Kidney epithelial cell (primary cell): ENCODE results near the gene NDUFAB1. TPM values are rescaled to one million over a fixed set of nuclear protein-coding genes. Genes with fewer than 3 reads are reported as not detected.
"Not testable (repeated sequence)": the region's sequence is repeated elsewhere in the genome, so short reads cannot be mapped to it uniquely, and the experiment has no call there.

Experiments used
- DNase-seq: peaks from one replicate; pipeline ENCODE4 v3.0.0-alpha.2; 2010; ENCODE audit warnings: low read depth
- H3K27me3 ChIP-seq: 2 replicates; pipeline ENCODE4 v1.6.0; 2011; ENCODE audit warnings: low read length; ENCODE audit not compliant: control insufficient read depth, insufficient read depth
- H3K36me3 ChIP-seq: 2 replicates; pipeline ENCODE4 v1.5.1; 2011; ENCODE audit warnings: low read length; ENCODE audit not compliant: control insufficient read depth, insufficient read depth
- H3K4me3 ChIP-seq: 2 replicates; pipeline ENCODE4 v1.5.1; 2011; ENCODE audit warnings: low read depth, mild to moderate bottlenecking, control low read depth, low read length
- total RNA-seq: library from RNA; depleted of rRNA; stranded (reverse); fragments of >200 nt; gene quantifications from 2 replicates; pipeline ENCODE4 v1.2.3, GENCODE V29; 2015
- TF ChIP-seq, protein P1 (sequence below): IDR thresholded peaks from 2 replicates; pipeline ENCODE4 v1.5.1; 2011; ENCODE audit warnings: mild to moderate bottlenecking, moderate library complexity, low read length, control low read depth, inconsistent platforms; ENCODE audit not compliant: insufficient read depth, poor library complexity, severe bottlenecking

NDUFAB1 gene
- total RNA-seq, 1 donor from 2014 or later = 132 TPM

- peak within 1 kb of the TSS; percentile 93 for H3K4me3 ChIP-seq
- TF ChIP-seq, protein P1, sequence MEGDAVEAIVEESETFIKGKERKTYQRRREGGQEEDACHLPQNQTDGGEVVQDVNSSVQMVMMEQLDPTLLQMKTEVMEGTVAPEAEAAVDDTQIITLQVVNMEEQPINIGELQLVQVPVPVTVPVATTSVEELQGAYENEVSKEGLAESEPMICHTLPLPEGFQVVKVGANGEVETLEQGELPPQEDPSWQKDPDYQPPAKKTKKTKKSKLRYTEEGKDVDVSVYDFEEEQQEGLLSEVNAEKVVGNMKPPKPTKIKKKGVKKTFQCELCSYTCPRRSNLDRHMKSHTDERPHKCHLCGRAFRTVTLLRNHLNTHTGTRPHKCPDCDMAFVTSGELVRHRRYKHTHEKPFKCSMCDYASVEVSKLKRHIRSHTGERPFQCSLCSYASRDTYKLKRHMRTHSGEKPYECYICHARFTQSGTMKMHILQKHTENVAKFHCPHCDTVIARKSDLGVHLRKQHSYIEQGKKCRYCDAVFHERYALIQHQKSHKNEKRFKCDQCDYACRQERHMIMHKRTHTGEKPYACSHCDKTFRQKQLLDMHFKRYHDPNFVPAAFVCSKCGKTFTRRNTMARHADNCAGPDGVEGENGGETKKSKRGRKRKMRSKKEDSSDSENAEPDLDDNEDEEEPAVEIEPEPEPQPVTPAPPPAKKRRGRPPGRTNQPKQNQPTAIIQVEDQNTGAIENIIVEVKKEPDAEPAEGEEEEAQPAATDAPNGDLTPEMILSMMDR = peak; percentile 94
- peak; percentile 88 for DNase-seq
- H3K27me3 ChIP-seq = no peaks in the 10 kb centered on the region
- H3K36me3 ChIP-seq = no peaks in the 10 kb centered on the region
Measured at GRCh38 chr16:23556881-23557778, 39.0 kb downstream of the NDUFAB1 start, which contains the start of the genes EARS2 and UBFD1. EARS2 (minus strand) TSS chr16:23557350; CDS start chr16:23557343, 7 bp downstream. UBFD1 (plus strand) TSS chr16:23557727; CDS start chr16:23557743, 16 bp downstream.

GRCh38 chr16:23554536-23554935, 41.6 kb downstream of the NDUFAB1 start:
- no peak overlapping the region for H3K4me3 ChIP-seq
- H3K36me3 ChIP-seq = peaks cover 2% of the 10 kb centered on the region
- no peak for DNase-seq
- H3K27me3 ChIP-seq = no peaks in the 10 kb centered on the region
- TF ChIP-seq, protein P1 = no peak

DNA sequence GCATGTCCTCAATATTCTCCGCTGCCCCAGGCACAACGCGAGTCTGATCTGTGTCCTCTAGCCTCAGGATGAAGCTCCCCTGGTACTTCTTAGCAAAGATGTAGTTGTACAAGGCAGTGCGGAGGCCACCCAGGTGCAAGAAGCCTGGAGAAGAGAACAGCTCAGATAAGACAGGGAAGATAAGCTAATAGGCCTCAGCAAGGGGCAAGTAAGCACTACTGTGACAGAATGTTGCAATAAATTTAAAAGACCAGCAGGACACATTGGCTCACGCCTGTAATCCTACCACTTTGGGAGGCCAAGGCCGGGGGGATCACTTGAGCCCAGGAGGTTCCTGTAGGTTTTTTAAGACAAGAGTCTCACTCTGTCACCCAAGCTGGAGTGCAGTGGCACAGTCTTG, 44.0 kb downstream of the NDUFAB1 start:
- Histone ChIP-seq H3K27me3 (no peaks in the 10 kb centered on the region), H3K4me3 (no peak overlapping the region), H3K36me3 (peaks cover 2% of the 10 kb centered on the region)
- TF ChIP-seq, protein P1 = no peak
- no peak for DNase-seq

DNA sequence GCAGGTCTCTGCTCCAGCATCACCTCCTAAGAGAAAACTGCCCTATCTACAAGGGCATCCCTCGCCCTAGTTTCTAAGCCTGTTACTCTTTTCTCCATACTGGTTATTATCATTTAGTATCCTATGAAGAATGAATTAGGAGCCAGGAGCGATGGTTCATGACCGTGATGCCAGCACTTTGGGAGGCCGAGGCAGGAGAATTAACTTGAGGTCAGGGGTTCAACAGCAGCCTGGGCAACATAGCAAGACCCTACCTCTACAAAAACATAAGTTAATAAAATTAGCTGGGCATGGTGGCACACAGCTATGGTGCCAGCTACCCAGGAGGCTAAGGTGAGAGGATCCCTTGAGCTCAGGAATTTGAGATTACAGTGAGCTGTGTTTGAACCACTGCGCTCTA, 46.2 kb downstream of the NDUFAB1 start:
- TF ChIP-seq, protein P1 = no peak
- peaks cover 2% of the 10 kb centered on the region for H3K36me3 ChIP-seq
- H3K27me3 ChIP-seq = no peaks in the 10 kb centered on the region
- H3K4me3 ChIP-seq = no peak overlapping the region
- no peak for DNase-seq

- H3K27me3 ChIP-seq = no peaks in the 10 kb centered on the region
- H3K36me3 ChIP-seq = peaks cover 1% of the 10 kb centered on the region
- no peak for DNase-seq
- TF ChIP-seq, protein P1 = no peak
- no peak overlapping the region for H3K4me3 ChIP-seq
Measured at GRCh38 chr16:23544436-23544835, 51.7 kb downstream of the NDUFAB1 start.

DNA sequence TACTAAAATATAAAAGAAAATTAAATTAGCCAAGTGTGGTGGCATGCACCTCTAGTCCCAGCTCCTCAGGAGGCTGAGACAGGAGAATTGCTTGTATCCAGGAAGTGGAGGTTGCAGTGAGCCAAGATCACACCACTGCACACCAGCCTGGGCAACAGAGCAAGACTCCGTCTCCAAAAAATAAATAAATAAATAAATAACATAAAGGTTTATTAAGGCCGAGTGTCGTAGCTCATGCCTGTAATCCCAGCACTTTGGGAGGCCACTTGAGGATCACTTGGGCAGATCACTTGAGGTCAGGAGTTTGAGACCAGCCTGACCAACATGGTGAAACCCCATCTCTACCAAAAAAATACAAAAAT, 55.3 kb downstream of the NDUFAB1 start:
- not testable (repeated sequence) for H3K27me3 ChIP-seq, H3K4me3 ChIP-seq, DNase-seq, H3K36me3 ChIP-seq
